GM19395 (cell line): Measurements from ENCODE around the gene GSTO2.

ENCODE experiments used
- ATAC-seq: cut with Tn5 transposase; IDR thresholded peaks from one replicate; pipeline ENCODE4 v1.9.1; 2021; ENCODE audit warnings: mild to moderate bottlenecking, moderate library complexity; ENCODE audit not compliant: unreplicated experiment

The GSTO2 gene

GRCh38 chr10:104306897-104307296 lies 37.9 kb downstream of the GSTO2 start:
- ATAC-seq: no peak

- ATAC-seq: no peak
Measured at GRCh38 chr10:104307576-104308438, 38.8 kb downstream of the GSTO2 start.

GRCh38 chr10:104308439-104308903 lies 39.5 kb downstream of the GSTO2 start:
- ATAC-seq: peak; percentile 88

GRCh38 chr10:104309980-104310978 lies 41.3 kb downstream of the GSTO2 start:
- ATAC-seq: no peak

- no peak for ATAC-seq
Measured at GRCh38 chr10:104311184-104311720, 42.3 kb downstream of the GSTO2 start.

GRCh38 chr10:104314591-104315485 lies 45.9 kb downstream of the GSTO2 start:
- ATAC-seq: no peak

- no peak for ATAC-seq
Measured at GRCh38 chr10:104315486-104315921, 46.5 kb downstream of the GSTO2 start.

- ATAC-seq: no peak
Measured at GRCh38 chr10:104316321-104317099, 47.5 kb downstream of the GSTO2 start.

- no peak for ATAC-seq
Measured at GRCh38 chr10:104317269-104317710, 48.3 kb downstream of the GSTO2 start.

- ATAC-seq: no peak
Measured at GRCh38 chr10:104317726-104318299, 48.8 kb downstream of the GSTO2 start.

- no peak for ATAC-seq
Measured at GRCh38 chr10:104318326-104318725, 49.3 kb downstream of the GSTO2 start.

- ATAC-seq: no peak
Measured at GRCh38 chr10:104318810-104319741, 50.1 kb downstream of the GSTO2 start.

GRCh38 chr10:104321226-104321625 lies 52.2 kb downstream of the GSTO2 start:
- ATAC-seq: no peak

- ATAC-seq: no peak
Measured at GRCh38 chr10:104321725-104322415, 52.9 kb downstream of the GSTO2 start.

GRCh38 chr10:104322416-104322782 lies 53.4 kb downstream of the GSTO2 start:
- ATAC-seq: no peak

- no peak for ATAC-seq
Measured at GRCh38 chr10:104323085-104323484, 54.1 kb downstream of the GSTO2 start.

- ATAC-seq: no peak
Measured at GRCh38 chr10:104323760-104324201, 54.8 kb downstream of the GSTO2 start.
